HG03039 (cell line): ENCODE results near the gene CPED1.
"Not testable (repeated sequence)": the region's sequence is repeated elsewhere in the genome, so short reads cannot be mapped to it uniquely, and the experiment has no call there.

Experiments used
- ATAC-seq: cut with Tn5 transposase; IDR thresholded peaks from one replicate; pipeline ENCODE4 v1.9.1; 2021; ENCODE audit warnings: mild to moderate bottlenecking, moderate library complexity; ENCODE audit not compliant: unreplicated experiment

CPED1 gene

DNA sequence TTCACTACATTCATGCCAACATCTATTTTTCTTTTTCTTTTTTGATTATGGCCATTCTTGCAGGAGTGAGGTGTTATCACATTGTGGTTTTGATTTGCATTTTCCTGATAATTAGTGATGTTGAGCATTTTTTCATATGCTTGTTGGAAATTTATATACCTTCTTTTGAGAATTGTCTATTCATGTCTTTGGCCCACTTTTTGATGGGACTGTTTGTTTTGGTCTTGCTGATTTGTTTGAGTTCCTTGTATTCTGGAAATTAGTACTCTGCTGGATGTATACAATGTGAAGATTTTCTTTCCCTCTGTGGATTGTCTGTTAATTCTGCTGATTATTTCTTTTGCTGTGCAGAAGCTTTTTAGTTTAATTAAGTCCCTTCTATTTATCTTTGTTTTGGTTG is 48.3 kb downstream of the CPED1 start:
- not testable (repeated sequence) for ATAC-seq

DNA sequence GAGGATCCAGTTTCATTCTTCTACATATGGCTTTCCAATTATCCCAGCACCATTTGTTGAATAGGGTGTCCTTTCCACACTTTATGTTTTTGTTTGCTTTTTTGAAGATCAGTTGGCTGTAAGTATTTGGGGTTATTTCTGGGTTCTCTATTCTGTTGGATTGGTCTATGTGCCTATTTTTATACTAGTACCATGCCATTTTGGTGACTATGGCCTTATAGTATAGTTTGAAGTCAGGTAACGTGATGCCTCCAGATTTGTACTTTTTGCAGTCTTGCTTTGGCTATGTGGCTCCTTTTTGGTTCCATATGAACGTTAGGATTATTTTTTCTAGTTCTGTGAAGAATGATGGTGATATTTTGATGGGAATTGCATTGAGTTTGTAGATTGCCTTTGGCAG is 48.8 kb downstream of the CPED1 start:
- ATAC-seq, result not testable (repeated sequence)

DNA sequence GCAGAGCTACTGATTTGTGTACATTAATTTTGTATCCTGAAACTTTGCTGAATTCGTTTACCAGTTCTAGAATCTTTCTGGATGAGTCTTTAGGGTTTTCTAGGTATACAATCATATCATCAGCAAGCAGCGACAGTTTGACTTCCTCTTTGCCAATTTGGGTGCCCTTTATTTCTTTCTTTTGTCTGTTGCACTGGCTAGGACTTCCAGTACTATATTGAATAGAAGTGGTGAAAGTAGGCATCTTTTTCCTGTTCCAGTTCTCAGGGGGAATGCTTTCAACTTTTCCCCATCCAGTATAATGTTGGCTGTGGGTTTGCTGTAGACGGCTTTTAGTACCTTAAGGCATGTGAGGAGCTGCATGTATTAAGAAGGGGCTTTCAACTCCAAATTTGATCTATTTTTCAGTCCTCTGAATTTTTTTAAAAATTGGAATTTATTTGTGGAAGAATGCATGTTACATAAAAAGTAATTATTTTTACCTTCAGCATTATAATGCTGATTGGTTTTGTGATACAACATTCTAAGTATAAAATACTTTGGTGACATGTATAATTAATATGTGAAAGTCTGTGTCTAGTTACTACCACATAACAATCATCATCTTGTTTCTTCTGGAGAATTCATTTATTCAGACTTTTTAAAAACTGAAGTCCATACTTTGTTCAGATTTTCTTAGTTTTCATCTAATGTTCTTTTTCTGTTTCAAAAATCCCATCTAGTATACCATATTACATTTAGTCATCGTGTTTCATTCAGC is 49.6 kb downstream of the CPED1 start:
- no peak for ATAC-seq

DNA sequence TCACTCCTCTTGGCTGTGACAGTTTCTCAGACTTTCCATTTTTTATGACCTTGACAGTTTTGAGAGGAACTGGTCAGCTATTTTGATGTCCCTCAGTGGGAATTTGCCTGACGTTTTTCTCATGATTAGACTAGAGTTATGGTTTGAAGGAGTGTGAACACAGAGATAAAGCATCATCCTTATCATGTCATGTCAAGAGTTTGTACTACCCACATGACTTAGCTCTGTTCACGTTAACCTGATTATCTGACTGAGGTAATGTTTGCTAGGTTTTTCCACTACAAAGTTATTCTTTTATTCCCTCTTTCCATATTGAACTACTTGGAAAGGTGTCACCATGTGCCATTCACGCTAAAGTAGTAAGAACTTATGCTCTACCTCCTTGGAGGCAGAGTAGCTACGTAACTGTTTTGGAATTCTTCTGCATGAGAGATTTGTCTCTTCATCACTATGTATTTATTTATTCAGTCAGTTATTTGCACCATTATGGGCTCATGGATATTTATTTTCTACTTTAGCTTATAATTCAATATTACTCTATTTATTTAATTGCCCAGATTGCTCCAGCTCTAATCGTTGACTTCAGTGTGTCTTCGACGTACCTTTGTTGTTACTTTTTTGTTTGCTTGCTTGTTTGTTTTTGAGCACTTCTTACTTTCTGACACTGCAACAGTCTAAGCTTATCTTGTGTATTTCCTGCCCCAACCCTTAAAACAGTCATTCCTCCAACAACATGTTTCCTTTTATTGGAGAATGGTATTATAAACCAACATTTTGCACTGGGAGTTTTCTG is 50.4 kb downstream of the CPED1 start:
- no peak for ATAC-seq

DNA sequence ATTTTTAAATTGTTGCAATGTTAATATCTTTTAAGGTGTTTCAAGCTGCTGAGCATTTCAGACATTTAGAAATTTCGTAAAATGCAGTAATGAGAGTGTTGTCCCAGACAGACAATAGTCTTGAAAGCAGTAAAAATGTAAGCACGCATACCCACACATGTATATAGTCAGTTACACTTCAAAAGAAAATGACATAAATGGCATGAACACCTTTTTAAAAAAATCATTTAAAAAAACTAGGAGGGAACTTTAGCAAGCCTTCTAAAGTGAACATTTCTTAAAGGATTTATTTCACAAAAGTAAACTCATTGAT is 51.0 kb downstream of the CPED1 start:
- no peak for ATAC-seq

DNA sequence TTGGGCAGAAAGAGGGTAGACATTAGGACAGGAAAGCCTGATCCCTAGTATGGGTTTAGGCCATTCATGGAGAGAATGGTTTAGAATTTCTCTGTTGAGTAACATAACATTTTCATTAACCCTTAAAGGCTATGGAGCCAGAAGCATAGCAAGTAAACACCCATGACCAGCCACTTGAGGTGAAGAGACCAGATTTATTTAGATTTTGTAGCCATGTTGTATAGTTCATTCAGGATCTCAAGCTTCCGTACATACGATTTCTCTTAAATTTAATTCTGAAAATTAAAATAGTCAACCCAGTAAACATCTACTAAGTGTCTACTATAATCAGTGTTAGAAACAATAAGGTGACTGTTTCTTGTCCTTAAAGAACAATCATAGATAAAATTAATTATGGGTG is 51.5 kb downstream of the CPED1 start:
- ATAC-seq, result no peak

DNA sequence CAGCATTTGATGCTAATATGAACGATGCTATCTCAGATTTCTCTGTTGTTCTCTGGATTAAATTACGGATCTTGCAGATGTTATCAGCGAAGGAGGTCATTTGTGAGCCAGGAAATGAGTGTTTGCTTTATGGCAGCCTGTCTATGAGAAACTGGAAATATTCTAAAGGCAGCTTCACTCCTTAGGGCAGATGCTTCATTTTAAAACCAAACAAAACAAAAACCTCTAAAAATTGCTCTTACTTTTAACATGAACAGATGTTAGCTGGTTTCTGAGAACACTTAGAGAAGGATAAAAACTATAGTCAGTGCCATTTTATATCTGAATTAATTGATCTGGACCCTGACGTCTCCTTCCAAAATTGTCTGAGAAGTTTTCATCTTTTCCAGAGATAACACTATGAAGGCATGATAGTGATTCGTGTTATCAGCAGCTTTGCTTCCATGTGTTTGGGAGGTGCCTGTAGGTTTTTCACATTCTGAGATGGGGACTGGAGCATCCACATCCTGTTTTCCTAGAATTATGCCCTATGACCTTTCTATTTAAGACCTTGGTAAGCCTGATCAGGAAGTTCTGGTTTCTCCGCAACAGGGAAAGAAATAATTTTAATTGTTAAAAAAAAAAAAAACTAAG is 53.1 kb downstream of the CPED1 start:
- no peak for ATAC-seq

DNA sequence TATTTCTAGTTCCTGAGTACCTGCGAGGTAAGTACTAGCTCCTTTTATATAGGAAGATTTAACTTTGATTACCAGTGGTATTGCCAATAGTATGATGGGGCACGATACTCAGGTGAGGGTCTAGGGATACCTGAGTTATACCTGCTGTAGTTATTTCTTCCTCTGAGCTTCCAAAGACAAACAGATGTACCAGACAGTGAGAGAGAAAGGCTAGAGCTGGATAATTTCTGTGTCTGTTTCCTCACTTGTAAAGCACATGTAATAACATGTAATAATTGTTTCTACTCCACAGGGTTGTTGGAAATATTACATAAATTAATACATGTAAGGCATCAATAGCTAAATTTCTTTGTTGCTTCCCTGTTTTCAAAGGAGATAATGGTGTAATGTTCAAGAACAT is 53.7 kb downstream of the CPED1 start:
- no peak for ATAC-seq

DNA sequence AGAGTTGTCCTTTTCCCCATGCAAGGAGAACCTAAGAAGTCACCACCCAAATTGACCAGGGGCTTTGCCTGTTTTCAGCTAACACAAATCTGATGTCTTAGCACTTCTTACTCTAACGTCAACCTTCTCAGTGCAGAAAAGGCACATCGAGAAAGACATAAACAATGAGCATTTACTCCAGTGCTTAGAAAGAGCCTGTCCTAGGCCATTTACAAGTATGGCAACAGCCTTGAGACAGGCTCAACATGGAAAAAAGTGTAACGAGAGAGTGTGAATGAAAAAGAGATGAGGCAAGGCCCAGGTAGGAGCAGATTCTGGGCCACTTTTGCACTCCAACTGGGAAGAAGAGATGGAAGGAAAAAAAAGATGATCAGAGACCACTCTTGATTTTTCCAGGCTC is 54.4 kb downstream of the CPED1 start:
- ATAC-seq, result no peak

DNA sequence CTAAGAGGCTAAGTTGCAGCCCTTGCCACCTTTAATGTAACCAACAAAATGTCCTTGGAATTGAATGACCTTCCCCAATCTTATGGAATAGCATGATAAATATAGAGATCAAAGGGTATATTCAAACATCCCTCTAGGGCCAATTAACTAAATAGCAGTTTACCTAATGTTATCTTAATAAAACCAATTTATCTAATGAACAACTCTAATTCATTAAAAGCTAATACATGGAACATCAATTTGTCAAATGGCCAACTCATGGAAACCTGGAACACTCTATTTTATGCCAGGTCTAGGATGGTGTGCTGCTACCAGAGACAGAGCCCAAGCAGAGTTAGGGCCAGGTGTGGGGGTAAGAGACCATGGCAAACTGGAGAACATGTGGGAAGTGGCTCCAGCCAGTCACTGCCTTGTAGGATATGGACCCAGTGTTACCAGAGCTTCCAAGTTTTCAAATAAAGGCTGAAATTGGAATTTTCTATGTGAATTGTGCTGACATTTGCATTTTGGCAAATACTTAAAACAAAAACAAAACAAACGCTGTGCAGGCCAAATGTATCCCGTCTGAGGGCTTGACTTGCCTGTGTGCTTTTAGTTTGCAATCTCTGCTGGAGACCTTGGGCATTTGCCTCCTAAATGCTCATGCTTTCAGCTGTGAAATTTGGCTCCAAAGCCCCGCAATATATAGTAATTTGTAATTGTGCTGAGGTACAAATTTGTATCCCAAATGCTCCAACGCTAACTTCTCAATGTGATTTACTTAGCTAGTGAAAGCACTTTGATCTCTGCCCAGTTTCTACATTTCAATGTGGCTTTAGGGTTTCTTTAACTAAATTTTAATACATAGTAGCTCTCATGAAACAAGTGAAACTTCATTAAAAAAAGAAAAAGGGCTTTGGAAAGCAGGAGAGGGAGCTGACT is 55.1 kb downstream of the CPED1 start:
- ATAC-seq, result no peak

DNA sequence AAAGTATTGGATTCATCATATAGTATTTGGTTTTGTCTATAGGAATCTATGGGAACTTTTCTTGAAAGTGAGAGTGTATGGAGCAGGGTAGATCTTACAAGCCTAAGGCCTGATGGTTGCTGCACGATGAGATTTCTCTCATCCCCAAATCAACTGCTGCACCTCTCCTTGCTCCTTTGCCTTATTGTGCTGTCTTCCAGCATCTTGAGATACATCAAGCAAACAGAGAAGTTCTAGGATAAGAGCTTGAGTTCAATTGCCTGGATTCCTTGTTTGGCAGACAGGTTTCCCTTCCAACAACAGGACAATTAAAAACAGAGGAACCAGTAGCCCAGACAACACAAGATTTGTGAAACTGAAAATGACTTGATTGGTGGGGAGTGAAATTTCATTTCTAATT is 56.6 kb downstream of the CPED1 start:
- ATAC-seq, result no peak

DNA sequence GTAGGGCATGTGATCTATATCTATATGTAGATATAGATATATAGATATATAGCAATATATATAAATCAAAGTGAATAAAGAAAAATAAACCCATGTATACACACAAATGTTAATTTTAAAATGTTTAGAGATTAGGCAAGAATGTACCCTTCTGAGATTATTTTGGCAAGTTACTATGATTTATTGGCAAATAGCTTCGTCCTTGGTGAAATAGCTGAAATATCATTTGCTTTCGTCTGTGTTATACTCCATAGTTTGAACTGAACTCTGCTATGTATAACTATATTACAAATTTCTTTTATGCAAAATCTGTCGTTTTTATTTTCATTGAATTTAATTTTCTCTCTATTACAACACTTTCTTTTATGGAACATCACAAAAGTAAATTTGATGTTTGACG is 57.5 kb downstream of the CPED1 start:
- ATAC-seq, result no peak

DNA sequence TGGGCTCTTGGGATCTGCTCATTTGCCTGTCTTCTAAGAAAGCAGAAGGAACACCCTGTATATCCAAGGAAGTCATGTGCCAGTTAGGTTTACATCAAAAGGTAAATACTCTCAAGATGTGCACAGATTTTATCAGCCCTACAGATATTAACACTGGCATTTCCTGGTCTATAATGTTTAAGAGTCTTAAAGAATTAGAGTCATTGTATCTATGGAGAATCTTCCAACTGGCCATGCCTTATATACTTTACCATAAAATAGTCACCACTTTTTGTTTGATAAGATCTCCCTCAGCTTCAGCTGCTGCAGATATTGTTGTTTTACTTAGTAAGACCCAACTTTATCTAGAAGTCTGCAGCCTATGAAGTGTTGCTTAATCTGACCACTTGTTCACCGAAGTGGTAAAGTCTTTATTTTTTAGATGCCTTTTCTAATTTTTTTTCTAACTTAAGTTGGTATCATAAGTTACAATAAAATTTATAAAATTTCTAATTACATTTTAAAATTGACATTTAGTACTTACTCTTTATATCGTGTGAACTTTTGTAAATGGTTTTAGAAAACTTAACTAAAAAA is 58.5 kb downstream of the CPED1 start:
- ATAC-seq, result no peak

DNA sequence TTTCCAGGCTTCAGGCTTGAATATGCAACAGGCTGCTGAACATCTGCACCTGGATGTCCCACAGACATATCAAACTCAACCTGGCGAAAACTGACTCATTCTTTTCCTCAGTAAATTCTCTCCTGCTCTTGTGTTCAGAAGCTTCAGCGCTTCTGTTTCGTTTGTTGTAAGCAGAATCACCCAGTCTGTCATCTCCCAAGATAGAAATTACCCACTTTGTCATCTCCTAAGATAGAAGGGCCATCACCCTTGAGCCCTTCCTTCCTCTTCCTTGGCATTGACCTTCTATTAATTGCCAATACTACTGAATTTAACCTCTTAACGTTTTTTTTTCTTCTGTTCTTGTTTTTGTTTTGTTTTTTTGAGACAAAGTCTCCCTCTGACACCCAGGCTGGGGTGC is 59.7 kb downstream of the CPED1 start:
- ATAC-seq, result no peak

DNA sequence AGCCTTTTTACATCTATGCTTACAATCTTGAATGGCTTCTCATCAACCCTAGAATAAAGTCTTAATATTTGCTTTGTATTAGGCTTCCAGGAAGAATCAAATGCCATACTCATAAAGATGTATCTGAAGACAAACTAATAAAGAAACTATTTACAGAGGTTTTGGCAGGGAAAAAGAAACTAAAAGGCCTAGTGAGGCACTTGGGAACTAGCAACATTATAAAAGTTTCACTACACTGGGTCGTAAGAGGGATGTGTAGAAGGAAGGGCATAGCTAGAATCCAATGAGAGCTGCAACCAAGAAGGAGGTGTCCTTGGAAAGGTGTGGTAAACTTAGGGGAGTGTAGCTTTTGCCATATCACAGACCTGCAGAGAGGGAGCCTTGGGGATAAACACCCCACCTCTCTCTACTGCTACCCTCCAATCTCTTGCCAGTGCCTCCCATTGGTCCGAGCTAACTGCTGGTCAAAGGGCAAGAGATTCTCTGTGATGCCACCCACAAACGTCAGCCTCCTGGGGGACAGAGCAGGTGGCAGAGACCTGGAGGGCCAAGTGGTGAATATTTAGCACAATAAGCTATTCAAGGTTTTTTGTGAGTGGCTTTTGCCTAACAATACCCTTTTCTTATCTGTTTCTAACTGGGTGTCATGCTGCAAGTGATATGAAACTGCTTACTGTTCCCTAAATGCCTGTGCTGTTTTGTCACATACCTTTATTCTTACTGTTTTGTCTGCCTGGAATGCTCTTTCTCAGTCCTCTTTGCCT is 60.7 kb downstream of the CPED1 start:
- no peak for ATAC-seq

DNA sequence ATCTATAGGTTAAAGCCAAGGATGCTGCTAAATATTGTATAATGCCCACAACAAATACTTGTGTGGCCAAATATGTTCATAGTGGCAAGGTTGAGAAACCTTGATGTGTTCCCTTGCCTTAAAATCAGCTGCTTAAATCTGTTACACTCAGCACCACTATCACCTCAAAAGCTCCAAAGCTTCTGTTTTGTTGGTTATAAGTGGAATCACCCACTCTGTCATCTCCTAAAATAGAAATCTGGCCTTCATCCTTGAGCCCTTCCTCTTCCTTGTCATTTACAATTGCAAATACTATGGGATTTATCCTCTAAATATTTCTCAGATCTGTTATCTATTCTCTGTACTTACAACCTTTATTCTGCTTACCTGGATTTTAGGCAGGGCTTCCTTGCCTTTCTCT is 61.4 kb downstream of the CPED1 start:
- no peak for ATAC-seq

DNA sequence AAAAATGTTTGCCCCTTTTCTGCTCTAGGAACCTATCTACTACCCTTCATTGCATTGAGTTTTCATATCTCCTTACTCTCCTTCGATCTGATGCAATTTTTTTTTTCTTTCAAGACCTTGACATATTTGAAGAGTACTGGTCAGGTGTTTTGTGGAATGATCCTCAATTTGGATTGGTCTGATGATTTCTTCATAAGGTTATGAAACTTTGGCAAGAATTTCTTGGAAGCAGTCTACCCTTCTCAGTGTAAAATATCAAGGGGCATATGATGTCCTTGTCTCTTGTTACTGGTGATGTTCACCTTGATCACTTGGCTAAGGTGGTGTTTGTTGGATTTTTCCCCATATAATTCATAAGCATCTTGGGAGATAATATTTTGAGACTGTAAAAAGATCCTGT is 64.7 kb downstream of the CPED1 start:
- no peak for ATAC-seq

DNA sequence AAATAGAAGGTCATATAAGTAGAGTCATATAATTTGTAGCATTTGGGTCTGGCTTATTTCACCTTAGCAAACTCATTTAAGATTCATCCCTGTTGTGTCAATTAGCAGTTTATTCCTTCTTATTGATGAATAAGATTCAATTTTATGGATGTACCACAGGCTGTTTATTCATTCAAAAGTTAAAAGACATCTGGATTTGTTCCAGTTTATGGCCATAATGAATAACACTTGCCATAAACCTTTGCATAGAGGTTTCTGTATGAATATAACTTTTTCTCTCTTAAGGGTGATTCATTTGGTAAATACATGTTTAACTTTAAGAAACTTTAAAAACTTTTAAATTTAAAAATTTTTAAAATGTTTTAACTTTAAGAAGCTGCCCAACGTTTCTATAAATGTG is 66.4 kb downstream of the CPED1 start:
- ATAC-seq, result no peak

DNA sequence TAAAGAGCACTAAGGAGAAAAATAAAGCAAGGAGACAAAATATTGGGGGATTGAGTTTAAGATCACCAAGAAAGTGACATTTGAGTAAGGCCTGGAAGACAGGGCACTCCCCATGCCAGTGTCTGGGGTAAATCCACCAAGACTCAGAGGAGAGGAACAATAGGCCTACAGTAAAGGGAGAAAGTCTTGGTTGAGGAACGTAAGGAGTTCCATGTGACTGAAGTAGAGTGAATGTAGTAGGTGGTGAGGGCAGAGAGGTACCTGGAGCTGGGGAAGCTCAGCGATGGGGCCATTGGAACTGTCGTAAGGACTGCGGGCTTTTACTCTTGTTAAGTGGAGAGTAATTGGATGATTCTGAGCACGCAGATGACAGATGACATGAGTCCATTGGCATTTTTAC is 69.4 kb downstream of the CPED1 start:
- no peak for ATAC-seq

DNA sequence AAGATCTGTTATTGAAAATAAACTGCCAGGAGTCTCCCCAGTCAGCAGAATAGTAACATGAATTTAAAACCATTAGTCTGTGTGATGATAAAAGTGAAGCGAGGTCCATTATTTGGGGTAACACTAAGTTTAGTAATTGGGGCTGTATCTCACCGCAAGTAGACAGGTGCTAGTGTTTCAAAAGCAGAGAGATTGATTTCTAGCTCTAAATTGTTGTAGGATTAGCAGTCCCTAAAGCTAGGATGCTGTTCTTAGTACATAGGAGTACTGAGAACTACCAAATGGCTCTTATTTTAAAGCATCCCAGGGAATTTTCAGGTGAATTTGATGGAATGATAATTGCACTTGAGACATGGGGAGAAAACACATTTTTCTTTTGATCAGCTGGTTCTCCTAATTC is 70.5 kb downstream of the CPED1 start:
- ATAC-seq, result no peak
